SKM-1 (cell line): ENCODE measurements around the gene IGF1R.
A peak's percentile ranks its signal among the peaks of the same experiment; 100 is the strongest.

Source experiments
- DNase-seq: peaks from one replicate; lab custom pipeline; 2025; ENCODE audit not compliant: unreplicated experiment; lab: John Stamatoyannopoulos, UW

Gene IGF1R

GRCh38 chr15:98648654-98649471 lies 524 bp downstream of the IGF1R start:
- no peak for DNase-seq

GRCh38 chr15:98649472-98650416 lies 1.4 kb downstream of the IGF1R start:
- no peak for DNase-seq

GRCh38 chr15:98650417-98651035 lies 2.2 kb downstream of the IGF1R start:
- DNase-seq, result no peak

GRCh38 chr15:98651036-98651481 lies 2.7 kb downstream of the IGF1R start:
- no peak for DNase-seq

GRCh38 chr15:98651581-98652220 lies 3.4 kb downstream of the IGF1R start:
- DNase-seq, result no peak

- DNase-seq, result no peak
Observed at GRCh38 chr15:98653686-98654085, 5.3 kb downstream of the IGF1R start.

GRCh38 chr15:98654790-98655360 lies 6.5 kb downstream of the IGF1R start:
- no peak for DNase-seq

- no peak for DNase-seq
Observed at GRCh38 chr15:98655732-98656131, 7.4 kb downstream of the IGF1R start.

GRCh38 chr15:98657721-98658120 lies 9.4 kb downstream of the IGF1R start:
- DNase-seq, result no peak

GRCh38 chr15:98658831-98659699 lies 10.7 kb downstream of the IGF1R start:
- peak; percentile 30 for DNase-seq

- DNase-seq, result no peak
Observed at GRCh38 chr15:98660055-98660454, 11.7 kb downstream of the IGF1R start.

GRCh38 chr15:98663045-98663444 lies 14.7 kb downstream of the IGF1R start:
- no peak for DNase-seq

GRCh38 chr15:98663606-98664005 lies 15.3 kb downstream of the IGF1R start:
- no peak for DNase-seq

GRCh38 chr15:98666441-98666840 lies 18.1 kb downstream of the IGF1R start:
- DNase-seq, result no peak

GRCh38 chr15:98666841-98667240 lies 18.5 kb downstream of the IGF1R start:
- DNase-seq, result no peak

- no peak for DNase-seq
Observed at GRCh38 chr15:98667521-98668179, 19.3 kb downstream of the IGF1R start.

GRCh38 chr15:98668566-98669308 lies 20.4 kb downstream of the IGF1R start:
- DNase-seq, result no peak

GRCh38 chr15:98669638-98670037 lies 21.3 kb downstream of the IGF1R start:
- no peak for DNase-seq
